HG03135 (cell line): ENCODE results near the gene OPRL1.

ENCODE experiments used
- ATAC-seq: cut with Tn5 transposase; IDR thresholded peaks from one replicate; pipeline ENCODE4 v1.9.1; 2021; ENCODE audit warnings: mild to moderate bottlenecking, moderate library complexity; ENCODE audit not compliant: unreplicated experiment

The OPRL1 gene

DNA sequence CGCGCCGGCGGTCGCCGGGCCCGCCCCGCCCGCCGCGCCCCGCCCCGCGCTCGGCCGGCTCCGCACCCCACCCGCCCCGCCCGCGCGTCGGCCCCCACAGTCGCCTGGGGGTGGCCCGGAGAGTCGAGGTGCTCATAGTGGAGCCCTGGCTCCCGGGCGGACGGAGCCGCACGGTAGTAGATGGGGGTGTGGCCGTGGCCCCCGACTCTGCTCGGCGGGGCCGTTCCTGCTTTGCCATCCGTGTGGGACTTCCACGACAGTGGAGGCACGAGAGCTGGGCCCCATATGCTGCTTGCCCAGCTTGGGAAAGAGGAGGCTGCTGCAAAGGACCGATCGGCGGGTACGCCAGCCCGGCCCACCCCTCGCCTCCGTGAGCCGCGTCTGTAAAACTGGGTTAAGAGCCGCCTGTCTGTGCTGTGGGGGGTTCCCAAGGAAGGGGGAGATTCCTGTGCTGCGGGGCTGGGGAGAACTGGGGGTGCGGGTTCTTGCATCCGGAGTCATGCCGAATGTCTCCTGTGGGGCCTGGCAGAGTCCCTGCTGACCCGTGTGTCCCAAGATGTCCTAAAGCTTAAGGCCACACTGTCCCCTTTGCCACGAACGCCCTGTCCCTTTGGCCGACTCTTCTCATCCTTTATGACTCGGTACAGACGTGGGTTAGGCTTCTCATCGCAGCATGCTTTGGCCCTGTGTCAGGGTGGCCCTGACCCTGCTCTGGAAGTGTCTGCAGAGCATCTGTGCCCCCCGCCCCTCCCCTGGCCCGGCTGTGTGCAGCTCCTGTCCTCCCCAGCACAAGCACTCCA, at the start of gene OPRL1:
Gene OPRL1 (plus strand): TSS at position 70 of the 800 bp plus-strand sequence. CDS start 12,639 bp downstream, outside the sequence.
- no peak for ATAC-seq

DNA sequence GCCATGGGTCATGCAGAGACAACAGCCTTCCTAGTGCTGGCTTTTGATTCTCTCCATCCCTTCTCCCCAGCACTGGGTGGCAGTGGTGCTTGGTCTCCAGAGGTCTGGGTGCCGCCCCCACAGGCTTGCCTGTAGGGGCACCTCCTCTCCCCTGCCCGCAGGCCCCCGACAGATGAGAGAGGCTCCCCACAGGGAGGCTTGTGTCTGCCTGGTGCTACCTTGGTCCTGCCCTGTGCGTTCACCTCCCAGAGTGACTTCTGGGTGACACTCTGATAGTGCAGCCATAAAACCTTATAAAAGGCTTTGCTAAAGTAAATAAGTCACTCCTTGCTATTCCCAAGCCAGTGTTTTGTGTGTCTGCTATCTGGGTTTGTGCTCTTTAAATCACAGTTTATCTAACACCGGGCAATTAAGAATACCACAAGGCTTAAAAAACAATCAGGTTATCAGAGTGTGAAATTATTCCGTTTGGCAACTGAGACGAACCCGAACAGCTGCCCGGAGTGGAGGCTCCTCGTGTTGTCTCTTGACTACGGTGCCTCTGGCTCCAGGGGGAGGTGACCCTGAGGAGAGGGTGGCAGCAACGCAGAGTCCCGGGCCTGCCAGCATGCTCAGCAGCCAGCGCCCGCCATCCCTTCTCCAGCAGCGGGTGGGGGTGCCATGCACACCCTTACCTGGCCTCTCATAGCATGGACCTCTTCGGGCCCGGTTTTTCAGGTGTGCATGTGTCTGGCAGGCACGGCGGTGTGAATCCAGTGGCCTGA, 49.3 kb upstream of the OPRL1 start:
- no peak for ATAC-seq

DNA sequence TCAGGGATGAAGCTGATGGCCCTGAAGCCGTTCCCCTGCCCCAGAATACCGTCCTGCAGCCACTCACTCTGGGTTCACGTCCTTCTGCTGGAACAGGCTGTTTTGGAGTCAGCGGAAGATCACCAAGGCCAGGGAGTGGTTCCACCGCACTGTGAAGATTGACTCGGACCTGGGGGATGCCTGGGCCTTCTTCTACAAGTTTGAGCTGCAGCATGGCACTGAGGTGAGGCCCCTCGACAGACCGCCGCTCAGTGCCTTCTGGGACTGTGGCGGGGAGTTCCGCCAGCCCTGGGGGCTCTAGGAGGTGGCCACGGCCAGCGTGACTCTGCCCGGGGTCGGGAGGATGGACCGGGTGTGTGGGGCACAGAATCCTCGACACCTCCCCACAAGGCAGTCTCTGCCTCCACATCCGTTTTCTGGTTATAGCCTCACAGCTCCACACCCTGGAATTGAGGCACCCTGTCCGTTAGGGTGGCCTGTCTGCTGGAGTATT, 48.0 kb upstream of the OPRL1 start:
- ATAC-seq, result no peak

DNA sequence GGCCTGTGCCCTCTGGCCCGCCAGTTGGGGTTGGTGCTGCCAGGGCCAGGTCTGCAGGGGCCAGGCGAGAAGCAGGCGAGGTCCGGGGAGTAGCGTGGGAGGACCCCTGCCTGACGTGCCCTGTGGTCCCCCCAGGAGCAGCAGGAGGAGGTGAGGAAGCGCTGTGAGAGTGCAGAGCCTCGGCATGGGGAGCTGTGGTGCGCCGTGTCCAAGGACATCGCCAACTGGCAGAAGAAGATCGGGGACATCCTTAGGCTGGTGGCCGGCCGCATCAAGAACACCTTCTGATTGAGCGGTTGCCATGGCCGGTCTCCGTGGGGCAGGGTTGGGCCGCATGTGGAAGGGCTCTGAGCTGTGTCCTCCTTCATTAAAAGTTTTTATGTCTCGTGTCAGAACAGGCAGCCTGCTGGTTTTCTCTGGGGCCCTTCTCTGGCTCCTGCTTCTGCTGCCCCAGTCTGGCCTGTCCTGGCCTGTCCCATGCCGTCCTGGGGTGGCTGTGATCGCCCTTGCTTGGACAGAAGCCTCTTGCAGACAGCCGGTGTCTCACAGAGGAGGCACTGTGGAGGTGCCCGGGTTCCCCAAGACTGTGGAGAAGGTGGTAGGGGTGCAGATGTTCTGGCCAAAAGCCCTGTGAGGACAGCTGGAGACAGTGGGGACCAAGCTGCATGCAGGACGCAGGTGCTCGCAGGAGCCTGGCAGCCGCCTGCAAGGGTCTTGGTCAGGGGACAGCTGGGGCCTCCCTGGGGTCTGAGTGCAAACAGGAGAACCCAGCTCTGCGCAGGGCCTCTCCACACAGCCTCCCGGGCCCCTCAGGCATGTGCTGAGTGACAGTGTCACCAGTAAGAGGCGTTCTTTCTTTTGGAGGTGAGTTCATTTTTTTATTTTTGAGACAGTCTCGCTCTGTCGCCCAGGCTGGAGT, 46.9 kb upstream of the OPRL1 start:
- no peak for ATAC-seq

DNA sequence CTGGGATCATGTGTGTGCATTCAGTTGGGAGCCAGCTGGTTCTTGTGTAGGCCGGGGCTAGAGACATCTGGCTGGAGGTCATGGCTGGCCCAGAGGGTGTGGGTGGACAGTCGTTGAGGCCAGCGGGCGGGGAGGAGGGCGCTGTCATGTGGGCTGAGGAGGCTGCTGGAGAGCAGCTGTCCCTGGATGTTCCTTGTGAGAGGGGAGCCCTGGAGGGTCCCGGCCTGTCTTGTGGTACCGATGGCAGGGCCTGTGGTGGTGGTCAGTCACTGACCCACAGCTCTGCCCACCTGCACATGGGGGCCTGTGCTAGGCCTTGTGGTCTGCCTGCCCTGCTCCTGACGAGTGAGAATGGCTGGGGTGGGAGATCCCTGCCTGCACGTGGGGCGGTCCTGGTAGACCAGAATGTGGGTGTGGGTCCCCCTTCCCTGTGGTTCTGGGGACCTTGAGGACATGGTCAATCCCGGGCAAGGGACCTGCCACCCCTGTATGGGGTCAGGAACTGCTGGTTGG, 45.8 kb upstream of the OPRL1 start:
- ATAC-seq, result no peak

DNA sequence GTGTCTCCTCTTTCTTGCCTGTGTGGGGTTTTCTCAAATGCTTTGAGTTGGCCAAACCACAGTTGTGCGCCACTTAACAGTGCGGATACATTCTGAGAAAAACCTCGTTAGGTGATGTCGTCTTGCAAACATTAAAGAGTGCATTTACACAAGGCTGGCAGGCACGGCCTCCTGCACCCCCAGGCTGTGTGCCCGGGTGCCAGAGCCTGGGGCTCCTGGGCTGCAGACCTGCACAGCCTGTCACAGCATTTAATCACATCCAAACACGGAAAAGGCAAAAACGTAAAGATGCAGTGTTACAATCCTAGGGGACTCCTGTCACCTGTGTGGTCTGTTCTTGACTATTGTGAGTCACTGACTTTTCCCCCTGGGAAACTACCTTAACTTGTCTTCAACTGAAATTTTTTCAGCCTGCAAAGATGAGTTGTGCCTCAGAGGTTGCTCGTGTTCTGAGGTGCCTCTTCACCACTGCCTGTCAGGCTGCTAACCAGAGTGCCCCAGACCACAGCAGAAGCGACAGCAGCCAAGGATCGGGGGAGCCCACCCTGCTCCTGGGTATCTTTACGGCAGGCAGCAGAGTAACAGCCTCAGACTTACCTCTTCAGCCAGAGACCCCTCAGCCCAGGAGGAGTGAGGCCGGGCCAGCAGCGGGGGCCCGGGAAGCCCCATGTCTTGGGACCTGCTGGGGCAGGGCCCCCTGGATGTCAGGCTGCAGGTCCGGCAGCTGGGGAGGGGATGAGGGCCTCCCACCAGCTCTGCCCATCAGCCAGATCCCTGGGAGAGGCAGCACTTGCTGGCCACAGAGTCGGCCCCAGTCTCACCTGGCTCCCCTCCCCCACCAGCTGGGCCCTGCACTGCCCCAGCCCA, 44.6 kb upstream of the OPRL1 start:
- no peak for ATAC-seq

DNA sequence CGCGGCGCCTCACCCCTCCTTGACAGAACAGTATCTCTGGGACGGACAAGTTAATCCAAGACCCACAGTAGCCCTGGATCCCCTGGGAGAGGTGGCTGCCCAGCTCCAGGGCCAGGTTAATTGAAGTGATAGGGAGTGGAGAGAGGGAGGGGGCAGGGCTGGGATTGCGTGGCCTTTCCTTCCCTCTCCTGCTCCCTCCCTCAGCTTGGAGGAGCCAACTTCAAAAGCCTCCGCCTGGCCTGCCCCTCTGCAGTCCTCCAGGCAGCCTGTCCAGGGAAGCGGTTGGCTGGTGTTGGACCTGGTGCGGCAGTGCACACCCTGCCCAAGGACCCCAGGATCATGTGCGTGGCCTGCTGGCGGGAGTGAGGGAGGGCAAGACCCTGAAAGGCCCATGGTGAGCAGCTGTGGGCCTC, 43.9 kb upstream of the OPRL1 start, which contains the start of gene C20orf204:
Gene C20orf204 (plus strand): TSS at position 250 of the 413 bp plus-strand sequence. CDS start 142 bp downstream, at position 392.
- no peak for ATAC-seq

DNA sequence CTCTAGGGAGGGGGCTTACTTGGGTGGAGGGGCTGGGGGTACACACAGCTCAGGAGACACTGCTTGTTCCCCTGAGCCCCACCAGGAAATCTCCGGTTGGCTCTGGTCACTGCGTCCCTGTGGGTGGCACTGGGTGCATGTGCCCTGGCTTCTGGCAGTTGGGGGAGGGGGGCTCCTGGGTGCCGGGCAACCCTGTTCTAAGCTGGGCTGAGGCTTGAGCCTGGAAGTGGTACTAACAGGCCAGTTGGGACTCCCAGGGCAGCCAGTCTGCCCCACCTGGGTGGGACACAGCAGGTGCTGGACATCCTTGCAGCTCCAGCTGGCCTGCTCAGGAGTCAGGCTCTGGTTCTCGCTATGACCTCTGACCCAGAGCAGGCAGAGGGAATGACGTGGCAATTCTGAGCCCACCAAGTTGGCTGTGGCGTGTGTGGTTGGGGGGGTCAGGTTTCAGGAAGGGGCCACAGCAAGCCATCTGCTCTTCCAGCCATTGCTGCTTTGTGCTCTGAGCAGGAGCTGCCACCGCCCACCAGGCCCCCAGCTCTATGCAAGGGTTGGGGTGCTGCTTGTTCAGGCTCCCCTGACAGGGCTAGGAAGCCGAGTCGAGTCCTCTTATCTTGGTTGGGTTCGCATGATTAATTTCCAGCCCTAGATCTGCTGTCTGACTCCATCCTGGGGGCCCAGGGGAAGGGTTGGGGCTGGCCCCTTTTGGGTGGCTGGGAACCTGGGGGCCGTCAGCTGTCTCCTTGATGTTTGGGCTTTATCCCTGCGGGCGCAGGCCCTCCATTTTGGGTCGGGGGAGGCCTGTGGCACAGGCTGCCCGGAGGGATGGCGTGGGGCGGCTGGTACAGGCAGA, 43.3 kb upstream of the OPRL1 start:
- no peak for ATAC-seq

DNA sequence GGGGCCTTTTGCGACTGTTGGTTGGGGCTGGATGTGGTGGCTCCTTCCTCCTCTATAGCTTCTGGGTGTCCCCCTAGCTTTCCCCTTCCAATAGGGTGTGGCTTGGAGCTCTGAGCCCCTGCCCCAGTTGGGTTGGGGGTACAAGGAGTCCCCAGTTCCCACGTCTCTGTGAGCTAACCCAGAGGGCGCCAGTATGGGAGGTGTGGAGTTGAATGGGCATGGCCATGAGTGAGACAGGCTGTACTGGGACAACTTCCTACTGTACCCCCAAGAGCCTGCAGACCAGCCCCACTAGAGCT, 42.7 kb upstream of the OPRL1 start:
- ATAC-seq, result no peak

DNA sequence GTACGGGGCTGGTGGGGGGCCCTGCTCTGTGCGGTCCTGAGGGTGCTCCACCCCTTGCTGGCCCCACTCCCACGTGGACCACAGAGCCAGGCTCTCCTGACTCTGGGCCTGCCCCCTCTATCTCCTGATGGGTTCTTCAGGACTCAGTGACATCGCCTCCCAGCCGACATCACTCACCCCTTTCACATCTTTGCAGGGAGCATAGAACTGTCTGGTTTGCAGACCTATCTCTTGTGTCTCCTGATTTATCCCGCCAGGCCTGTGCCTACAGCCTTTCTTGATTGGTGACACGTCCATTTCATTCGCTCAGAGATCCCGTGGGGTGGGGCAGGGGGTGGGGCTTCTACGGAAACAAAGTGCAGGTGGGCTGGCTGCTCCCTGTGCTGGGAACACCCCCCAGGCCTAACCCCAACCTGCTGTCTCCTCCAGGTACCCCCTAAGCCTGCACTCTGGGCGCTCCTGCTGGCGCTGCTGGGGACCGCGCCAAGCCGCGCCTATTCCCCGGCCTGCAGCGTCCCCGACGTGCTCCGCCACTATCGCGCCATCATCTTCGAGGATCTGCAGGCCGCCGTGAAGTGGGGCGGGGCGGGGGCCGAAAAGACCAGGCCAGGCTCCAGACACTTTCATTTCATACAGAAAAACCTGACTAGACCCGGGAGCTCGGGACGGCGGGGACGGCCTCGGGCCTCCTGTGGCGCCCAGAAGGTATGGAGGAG, 42.2 kb upstream of the OPRL1 start:
- peak; percentile 5 for ATAC-seq

DNA sequence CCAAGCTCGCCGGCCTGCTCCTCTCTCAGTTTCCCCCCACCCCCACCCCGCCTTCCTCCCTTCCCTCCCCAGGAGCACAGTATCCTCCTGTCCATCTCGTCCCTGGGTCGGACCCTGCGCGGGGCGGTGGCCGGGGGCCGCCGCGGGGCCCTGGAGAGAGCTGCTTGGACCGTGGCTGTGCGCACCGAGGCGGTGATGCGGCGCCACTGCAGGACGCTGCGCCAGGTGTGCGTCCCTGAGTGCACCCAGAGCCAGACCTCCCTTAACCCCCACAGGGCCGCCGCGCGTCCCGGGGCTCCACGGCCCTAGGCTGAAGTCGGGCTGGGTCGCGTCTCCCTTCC, 41.7 kb upstream of the OPRL1 start:
- peak; percentile 26 for ATAC-seq

DNA sequence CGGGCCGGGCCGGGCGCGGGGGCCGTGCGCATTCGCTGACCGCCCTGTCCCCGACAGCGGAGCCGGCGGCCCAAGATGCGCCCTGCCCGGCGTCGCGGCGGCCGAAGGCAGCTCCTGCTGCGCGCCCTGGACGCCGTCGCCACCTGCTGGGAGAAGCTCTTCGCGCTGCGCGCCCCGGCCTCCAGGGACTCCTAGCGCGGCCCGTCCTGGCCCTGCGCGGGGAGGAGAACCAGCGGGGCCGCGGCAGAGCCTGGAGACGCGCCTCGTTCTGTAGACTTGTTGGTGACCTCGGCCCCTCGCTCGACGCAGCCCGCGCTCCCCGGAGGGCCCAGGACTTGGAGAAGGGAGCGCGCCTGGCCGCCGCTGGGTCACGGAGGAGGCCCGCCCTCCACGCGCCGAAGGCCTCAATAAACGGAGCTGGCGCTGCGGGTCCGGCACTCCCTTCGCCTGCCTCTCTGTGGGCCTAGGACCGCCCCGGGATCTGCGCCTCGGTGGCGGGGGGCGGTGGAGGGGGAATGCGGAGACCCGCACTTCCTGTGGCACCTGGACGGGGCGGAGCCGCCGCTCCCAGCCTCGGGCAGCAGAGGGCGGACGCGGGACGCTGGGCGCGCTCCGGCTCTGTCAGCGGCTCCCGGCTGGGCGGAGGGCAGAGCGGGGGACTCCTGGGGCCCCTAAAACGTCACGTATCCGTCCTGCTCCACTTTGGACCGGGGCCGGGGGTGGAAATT, 41.2 kb upstream of the OPRL1 start:
- ATAC-seq, result peak; percentile 47

DNA sequence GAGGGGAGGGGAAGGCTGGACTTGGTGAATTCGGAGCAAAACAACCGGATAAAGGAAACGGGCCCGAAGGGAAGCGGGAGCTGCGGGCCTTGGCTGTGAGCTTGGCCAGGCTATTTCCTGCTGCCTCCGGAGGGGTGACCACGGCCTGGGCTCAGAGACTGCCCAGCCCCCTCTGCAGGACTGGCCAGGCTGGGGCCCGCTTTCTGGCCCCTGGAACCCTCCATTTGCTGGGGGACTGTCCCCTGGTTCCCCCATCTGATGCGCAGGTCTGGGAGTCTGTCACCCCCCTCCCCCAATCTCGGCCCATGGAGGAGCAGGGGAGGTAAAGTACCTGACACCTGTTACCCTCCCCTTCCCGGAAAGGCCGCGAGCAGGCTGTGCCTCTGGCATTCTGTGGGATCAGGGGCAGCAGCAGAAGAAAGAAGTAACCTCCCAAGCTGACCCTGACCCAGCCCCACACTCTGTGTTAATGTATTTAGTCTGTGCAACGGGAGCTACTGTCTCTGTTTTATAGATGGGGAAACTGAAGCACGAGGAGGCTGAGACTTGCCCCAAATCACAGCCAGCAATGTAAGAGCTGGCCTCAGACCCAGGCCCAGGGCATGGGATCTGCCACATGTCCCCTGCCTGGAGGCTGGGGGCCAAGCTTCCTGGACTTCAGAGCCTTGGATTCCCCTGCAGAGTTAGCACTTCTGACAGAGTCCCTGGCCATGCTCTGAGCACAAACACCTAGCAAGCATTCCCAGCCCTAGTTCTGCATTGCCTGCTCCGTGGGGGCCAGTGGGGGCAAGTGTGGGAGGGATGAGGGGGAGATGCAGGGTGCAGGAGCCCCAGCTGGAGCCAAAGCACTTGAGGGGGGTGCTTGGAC, 40.4 kb upstream of the OPRL1 start:
- ATAC-seq, result no peak

DNA sequence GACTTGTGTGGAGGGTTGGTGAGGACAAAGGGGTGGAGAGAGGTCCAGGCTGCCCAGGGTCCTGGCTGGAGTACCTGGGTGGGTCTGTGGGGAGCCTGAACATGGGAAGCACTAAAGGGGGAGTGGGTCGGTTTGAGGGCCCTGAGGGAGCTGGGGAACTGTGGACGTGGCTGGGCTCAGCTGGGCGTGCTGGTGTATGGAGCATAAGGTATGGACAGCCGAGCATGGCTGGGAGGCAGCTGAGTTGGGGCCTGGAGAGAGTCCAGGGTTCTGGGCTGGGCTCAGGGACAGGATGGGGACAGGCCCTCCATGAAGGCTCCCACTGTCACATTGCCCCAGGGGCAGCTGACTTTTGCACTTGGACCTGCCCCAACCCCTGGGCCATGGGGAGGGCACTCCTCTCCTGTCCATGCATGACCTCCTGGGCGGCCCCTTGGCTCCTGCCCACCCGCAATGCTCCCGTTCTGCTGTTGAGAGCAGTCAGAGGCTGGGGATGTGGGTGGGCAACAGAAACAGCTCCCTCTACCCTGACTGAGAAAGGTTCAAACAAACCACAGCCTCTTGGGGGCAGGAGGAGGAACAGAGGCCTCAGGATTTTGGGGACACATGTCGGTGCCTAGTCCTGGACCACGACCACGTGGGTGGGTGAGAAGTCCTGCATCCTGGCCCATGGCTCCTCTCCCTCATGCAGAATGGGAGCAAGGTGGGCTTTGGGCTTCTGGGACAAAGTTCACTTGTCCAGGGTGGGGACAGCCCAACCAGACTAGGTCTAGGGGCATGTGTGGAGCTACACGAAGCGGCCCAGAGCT, 39.4 kb upstream of the OPRL1 start:
- no peak for ATAC-seq

DNA sequence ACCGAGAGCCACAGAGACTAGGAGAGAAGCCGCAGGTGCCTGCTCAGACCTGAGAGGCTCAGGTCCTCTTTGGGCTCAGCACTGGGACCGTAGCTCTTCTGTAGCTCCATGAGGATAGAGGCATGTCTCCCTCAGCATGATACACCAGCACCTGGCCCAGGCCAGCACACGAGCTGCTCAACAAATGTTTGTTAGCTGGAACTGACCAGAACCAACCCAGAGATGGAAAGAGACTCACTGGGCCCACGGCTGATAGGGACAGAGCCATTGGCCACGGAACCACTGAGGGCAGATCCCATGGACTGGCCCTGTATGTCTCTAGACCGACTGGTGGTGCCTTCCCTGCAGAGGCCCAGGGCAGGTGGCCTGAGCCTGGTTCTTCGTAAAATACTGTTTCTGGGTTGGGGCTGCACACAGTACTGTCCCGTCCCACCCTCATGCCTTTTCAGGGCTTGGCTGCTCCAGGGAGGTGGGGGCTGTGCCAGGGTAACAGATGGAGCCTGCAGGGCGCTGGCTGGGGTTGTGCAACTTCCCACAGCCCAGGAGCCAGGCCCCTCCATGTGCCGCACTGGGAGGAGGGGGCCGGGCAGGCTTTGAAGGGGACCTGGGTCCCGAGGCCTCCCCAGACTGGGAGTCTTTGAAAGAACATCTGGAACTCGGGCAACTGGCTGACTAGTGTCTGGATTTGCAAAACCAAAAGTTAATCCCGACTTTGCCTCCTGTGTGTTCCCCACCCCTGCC, 38.7 kb upstream of the OPRL1 start:
- ATAC-seq, result no peak

DNA sequence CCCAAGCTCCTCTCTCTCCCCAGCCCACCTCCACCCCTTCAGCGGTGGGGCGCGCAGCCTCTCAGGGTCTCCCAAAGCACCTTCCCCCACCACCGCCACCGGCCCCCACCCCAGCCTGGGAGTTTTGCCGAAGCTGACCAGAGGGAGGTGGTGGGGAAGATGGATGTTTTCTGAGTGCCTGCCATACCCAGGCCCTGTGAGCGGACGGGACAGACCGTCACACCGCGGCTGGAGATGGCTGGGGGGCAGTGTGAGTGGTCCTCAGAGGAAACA, 38.2 kb upstream of the OPRL1 start:
- no peak for ATAC-seq
